Central memory CD8-positive, alpha-beta T cell (primary cell): ENCODE results near the gene CHN1.

Experiments used
- ATAC-seq: fragments of 150-1000 bp; cut with Tn5 transposase; replicated peaks from 2 replicates; pipeline ENCODE4 v1.10.0; 2022; ENCODE audit warnings: mild to moderate bottlenecking, moderate FRiP score, moderate number of reproducible peaks; ENCODE audit not compliant: poor library complexity, severe bottlenecking; ENCODE audit errors: extremely low read depth
- DNase-seq, 2 donors: peaks; one replicate each; pipeline ENCODE4 v3.0.0; 2021; ENCODE audit warnings: low spot score in 2 of 2
- H3K27ac Mint-ChIP-seq: one replicate; pipeline ENCODE4 v1.8.0; 2022; ENCODE audit warnings: low read depth, mild to moderate bottlenecking, moderate library complexity, mixed read lengths
- H3K27me3 Mint-ChIP-seq: one replicate; pipeline ENCODE4 v1.8.0; 2022; ENCODE audit warnings: mixed read lengths
- H3K36me3 Mint-ChIP-seq: one replicate; pipeline ENCODE4 v1.8.0; 2022; ENCODE audit warnings: mild to moderate bottlenecking, moderate library complexity, mixed read lengths; ENCODE audit not compliant: insufficient read depth
- H3K4me1 Mint-ChIP-seq: one replicate; pipeline ENCODE4 v1.8.0; 2022; ENCODE audit warnings: mixed read lengths
- H3K4me3 Mint-ChIP-seq: one replicate; pipeline ENCODE4 v1.8.0; 2022; ENCODE audit warnings: mild to moderate bottlenecking, moderate library complexity, mixed read lengths
- H3K9me3 Mint-ChIP-seq: one replicate; pipeline ENCODE4 v1.8.0; 2022; ENCODE audit warnings: mixed read lengths

The CHN1 gene

GRCh38 chr2:175026385-175026784, 21.2 kb upstream of the CHN1 start:
- no peak overlapping the region for H3K27ac Mint-ChIP-seq
- no peak for ATAC-seq
- H3K4me1 Mint-ChIP-seq = no peaks in the 10 kb centered on the region
- DNase-seq = no peak
- no peak overlapping the region for H3K4me3 Mint-ChIP-seq
- no peaks in the 10 kb centered on the region for H3K36me3 Mint-ChIP-seq
- H3K9me3 Mint-ChIP-seq = no peaks in the 10 kb centered on the region
- no peaks in the 10 kb centered on the region for H3K27me3 Mint-ChIP-seq

DNA sequence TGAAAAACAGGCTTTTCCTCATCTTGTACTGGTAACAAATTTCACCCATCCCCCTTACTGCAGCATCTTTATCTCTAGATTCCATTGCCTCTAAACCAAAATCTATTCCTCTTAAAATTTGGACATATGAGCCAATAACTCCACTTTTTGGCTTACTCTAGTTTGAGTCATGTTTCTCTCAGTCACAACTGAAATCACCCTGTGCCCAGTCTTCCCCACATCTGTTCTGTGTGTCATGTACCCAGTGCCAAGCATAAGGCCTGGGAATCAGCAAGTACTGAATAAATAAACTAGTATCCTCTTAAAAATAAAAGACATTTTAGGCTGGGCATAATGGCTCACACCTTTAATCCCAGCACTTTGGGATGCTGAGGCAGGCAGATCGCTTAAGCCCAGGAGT, 20.8 kb upstream of the CHN1 start:
- H3K27ac Mint-ChIP-seq = no peak overlapping the region
- no peaks in the 10 kb centered on the region for H3K4me1 Mint-ChIP-seq
- no peak for ATAC-seq
- H3K27me3 Mint-ChIP-seq = no peaks in the 10 kb centered on the region
- no peak for DNase-seq
- H3K4me3 Mint-ChIP-seq = no peak overlapping the region
- H3K36me3 Mint-ChIP-seq = no peaks in the 10 kb centered on the region
- H3K9me3 Mint-ChIP-seq = no peaks in the 10 kb centered on the region

GRCh38 chr2:175025233-175025632, 20.1 kb upstream of the CHN1 start:
- Mint-ChIP-seq H3K4me1 (no peaks in the 10 kb centered on the region), H3K9me3 (no peaks in the 10 kb centered on the region), H3K27me3 (no peaks in the 10 kb centered on the region), H3K27ac (no peak overlapping the region), H3K4me3 (no peak overlapping the region), H3K36me3 (no peaks in the 10 kb centered on the region)
- no peak for DNase-seq
- no peak for ATAC-seq

DNA sequence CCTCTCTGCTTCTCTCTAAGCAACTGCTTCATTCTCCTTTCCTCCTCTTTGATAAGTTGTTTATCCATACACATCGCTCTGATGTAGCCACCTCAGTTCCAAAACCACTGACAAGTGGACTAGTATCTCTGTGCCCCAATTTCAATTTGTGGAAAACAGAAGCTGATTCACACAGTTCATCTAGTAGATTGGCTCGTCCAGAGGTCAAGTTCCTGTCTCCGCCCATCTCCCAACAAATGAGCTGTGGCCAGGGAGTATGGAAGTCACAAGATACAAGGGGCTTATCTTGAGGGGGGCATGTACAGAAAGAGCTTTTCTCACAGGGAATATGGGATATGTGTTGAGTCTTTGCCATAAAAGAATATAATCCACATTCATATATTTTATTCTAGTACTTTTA, 17.7 kb upstream of the CHN1 start:
- H3K4me3 Mint-ChIP-seq = no peak overlapping the region
- DNase-seq (no peak), ATAC-seq (no peak)
- no peaks in the 10 kb centered on the region for H3K27me3 Mint-ChIP-seq
- no peaks in the 10 kb centered on the region for H3K4me1 Mint-ChIP-seq
- no peak overlapping the region for H3K27ac Mint-ChIP-seq
- no peaks in the 10 kb centered on the region for H3K36me3 Mint-ChIP-seq
- no peaks in the 10 kb centered on the region for H3K9me3 Mint-ChIP-seq

- no peaks in the 10 kb centered on the region for H3K36me3 Mint-ChIP-seq
- H3K27me3 Mint-ChIP-seq = no peaks in the 10 kb centered on the region
- H3K9me3 Mint-ChIP-seq = no peaks in the 10 kb centered on the region
- H3K4me3 Mint-ChIP-seq = no peak overlapping the region
- no peak overlapping the region for H3K27ac Mint-ChIP-seq
- DNase-seq = no peak
- no peak for ATAC-seq
- no peaks in the 10 kb centered on the region for H3K4me1 Mint-ChIP-seq
Observed at GRCh38 chr2:175019566-175020327, 14.6 kb upstream of the CHN1 start.

GRCh38 chr2:175017618-175018414, 12.6 kb upstream of the CHN1 start:
- no peaks in the 10 kb centered on the region for H3K36me3 Mint-ChIP-seq

DNA sequence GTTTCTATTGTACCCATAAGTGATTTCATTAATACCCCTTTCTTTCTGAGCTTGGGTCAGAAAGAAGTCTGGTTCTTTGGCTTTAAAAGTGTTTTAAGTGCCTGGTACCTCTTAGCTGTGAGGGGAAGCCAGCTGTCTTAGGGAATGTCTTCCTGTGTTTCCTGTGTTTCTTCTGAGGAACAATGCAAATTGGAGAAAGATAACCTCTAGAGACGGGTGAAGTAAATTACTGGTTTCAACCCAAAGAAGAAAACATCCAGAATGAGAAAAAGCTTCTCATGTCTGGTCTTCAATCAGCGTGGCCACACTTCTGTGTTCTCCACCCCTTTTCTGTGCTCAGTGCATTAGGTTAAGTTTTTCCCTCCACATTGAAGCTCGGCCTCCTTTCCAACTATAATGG, 10.2 kb upstream of the CHN1 start:
- DNase-seq (no peak), ATAC-seq (no peak)

More at GRCh38 chr2:175017618-175018414, 12.6 kb upstream of the CHN1 start:
- no peaks in the 10 kb centered on the region for H3K4me1 Mint-ChIP-seq
- no peak overlapping the region for H3K4me3 Mint-ChIP-seq
- no peak overlapping the region for H3K27ac Mint-ChIP-seq
- ATAC-seq = no peak
- no peaks in the 10 kb centered on the region for H3K9me3 Mint-ChIP-seq
- no peak for DNase-seq
- H3K27me3 Mint-ChIP-seq = no peaks in the 10 kb centered on the region

GRCh38 chr2:175012516-175012915, 7.3 kb upstream of the CHN1 start:
- peaks cover 8% of the 10 kb centered on the region for H3K27me3 Mint-ChIP-seq
- no peak overlapping the region for H3K27ac Mint-ChIP-seq
- no peak for DNase-seq
- H3K36me3 Mint-ChIP-seq = no peaks in the 10 kb centered on the region
- no peaks in the 10 kb centered on the region for H3K9me3 Mint-ChIP-seq
- no peak for ATAC-seq
- H3K4me1 Mint-ChIP-seq = no peaks in the 10 kb centered on the region
- no peak overlapping the region for H3K4me3 Mint-ChIP-seq

More for the DNA sequence above, 10.2 kb upstream of the CHN1 start:
- no peaks in the 10 kb centered on the region for H3K27me3 Mint-ChIP-seq
- no peak overlapping the region for H3K4me3 Mint-ChIP-seq
- no peaks in the 10 kb centered on the region for H3K9me3 Mint-ChIP-seq
- H3K27ac Mint-ChIP-seq = no peak overlapping the region
- no peaks in the 10 kb centered on the region for H3K36me3 Mint-ChIP-seq
- no peaks in the 10 kb centered on the region for H3K4me1 Mint-ChIP-seq

GRCh38 chr2:175011505-175011904, 6.3 kb upstream of the CHN1 start:
- Mint-ChIP-seq H3K9me3 (no peaks in the 10 kb centered on the region), H3K4me3 (no peak overlapping the region), H3K36me3 (no peaks in the 10 kb centered on the region), H3K27ac (no peak overlapping the region), H3K27me3 (peaks cover 16% of the 10 kb centered on the region), H3K4me1 (no peaks in the 10 kb centered on the region)
- ATAC-seq (no peak), DNase-seq (no peak)

DNA sequence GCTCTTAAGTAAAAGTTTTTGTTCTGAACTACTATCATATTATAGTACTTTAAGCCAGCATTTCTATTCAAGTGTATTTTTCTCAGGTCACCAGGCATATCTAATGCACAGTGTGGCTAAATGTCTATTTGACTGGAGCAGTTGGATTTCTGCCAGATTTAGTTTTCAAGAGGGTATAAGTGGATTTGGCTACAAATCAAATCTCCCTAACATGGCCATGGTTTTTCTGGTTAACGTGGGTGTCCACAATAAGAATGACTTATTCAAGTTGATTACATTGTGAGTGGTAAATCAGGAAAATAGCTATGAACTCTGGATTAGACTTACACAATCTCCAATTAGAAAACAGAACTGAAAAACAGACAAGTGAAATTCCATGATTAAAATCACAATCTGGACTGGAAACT, 5.7 kb upstream of the CHN1 start:
- DNase-seq (no peak), ATAC-seq (no peak)
- no peak overlapping the region for H3K27ac Mint-ChIP-seq
- no peaks in the 10 kb centered on the region for H3K4me1 Mint-ChIP-seq
- no peaks in the 10 kb centered on the region for H3K9me3 Mint-ChIP-seq
- H3K4me3 Mint-ChIP-seq = no peak overlapping the region
- peaks cover 2% of the 10 kb centered on the region for H3K36me3 Mint-ChIP-seq
- H3K27me3 Mint-ChIP-seq = peaks cover 23% of the 10 kb centered on the region

- Mint-ChIP-seq H3K27me3 (peaks cover 26% of the 10 kb centered on the region), H3K4me1 (no peaks in the 10 kb centered on the region), H3K4me3 (no peak overlapping the region)
Observed at GRCh38 chr2:175009917-175010621, 4.9 kb upstream of the CHN1 start.

DNA sequence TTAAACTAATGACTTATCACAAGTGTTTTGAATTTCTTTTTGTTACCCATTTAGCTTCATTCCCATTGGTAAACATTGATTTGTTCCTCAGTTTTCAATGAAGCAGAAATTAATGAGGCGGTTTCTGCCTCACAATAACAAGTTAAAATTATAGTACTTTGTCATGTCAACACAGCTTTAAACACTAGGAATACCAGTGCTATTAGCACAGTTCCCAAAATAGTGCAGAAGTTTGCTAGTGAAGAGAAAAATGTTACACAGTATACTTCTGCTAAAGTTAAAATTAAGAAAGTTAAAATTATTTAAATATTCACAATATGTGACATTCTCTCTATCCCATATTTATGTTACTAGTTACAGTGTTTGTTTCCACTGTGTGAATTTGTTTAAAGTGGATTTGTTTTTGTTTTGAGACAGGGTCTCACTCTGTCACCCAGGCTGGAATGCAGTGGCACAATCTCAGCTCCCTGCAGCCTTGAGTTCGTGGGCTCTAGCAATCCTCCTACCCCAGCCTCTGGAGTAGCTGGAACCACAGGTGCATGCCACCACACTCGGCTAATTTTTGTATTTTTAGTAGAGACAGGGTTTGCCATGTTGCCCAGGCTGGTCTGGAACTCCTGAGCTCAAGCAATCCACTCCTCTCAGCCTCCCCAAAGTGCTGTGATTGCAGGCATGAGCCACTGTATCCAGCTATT, 3.8 kb upstream of the CHN1 start:
- H3K4me3 Mint-ChIP-seq = no peak overlapping the region
- no peak for ATAC-seq
- no peak overlapping the region for H3K27ac Mint-ChIP-seq
- peaks cover 3% of the 10 kb centered on the region for H3K36me3 Mint-ChIP-seq
- DNase-seq = no peak
- H3K4me1 Mint-ChIP-seq = no peaks in the 10 kb centered on the region
- H3K27me3 Mint-ChIP-seq = peaks cover 26% of the 10 kb centered on the region
- no peaks in the 10 kb centered on the region for H3K9me3 Mint-ChIP-seq

More at GRCh38 chr2:175009917-175010621, 4.9 kb upstream of the CHN1 start:
- ATAC-seq (no peak), DNase-seq (no peak)
- Mint-ChIP-seq H3K27ac (no peak overlapping the region), H3K9me3 (no peaks in the 10 kb centered on the region), H3K36me3 (peaks cover 2% of the 10 kb centered on the region)
